ENCODE data around the gene ZNF879. TPM values are rescaled to one million over a fixed set of nuclear protein-coding genes. Genes with fewer than 3 reads are reported as not detected.

ZNF879 gene
- total RNA-seq, 1 donor from 2014 or later, result 10.3 TPM

- Mint-ChIP-seq H3K36me3 (ENCODE audit: insufficient read depth) (peaks cover 71% of the 10 kb centered on the region), H3K9me3 (ENCODE audit: low read depth) (peaks cover 64% of the 10 kb centered on the region)
Observed at GRCh38 chr5:179079165-179079987, 55.8 kb downstream of the ZNF879 start.

GRCh38 chr5:179080724-179081123 lies 57.1 kb downstream of the ZNF879 start:
- no peaks in the 10 kb centered on the region for H3K4me1 Mint-ChIP-seq (ENCODE audit: low read depth)
- peaks cover 65% of the 10 kb centered on the region for H3K36me3 Mint-ChIP-seq (ENCODE audit: insufficient read depth)
- no peak overlapping the region for H3K4me3 Mint-ChIP-seq (ENCODE audit: low read depth)
- no peak overlapping the region for H3K27ac Mint-ChIP-seq
- H3K9me3 Mint-ChIP-seq (ENCODE audit: low read depth), result peaks cover 64% of the 10 kb centered on the region
- no peak for DNase-seq (ENCODE audit: low spot score, unreplicated experiment)
- no peaks in the 10 kb centered on the region for H3K27me3 Mint-ChIP-seq
- no peak for TF ChIP-seq CTCF (IDR thresholded peaks at IDR 0.05; ENCODE audit: unreplicated experiment)

More at GRCh38 chr5:179079165-179079987, 55.8 kb downstream of the ZNF879 start:
- H3K27ac Mint-ChIP-seq, result no peak overlapping the region
- TF ChIP-seq CTCF (IDR thresholded peaks at IDR 0.05; ENCODE audit: unreplicated experiment), result no peak
- no peaks in the 10 kb centered on the region for H3K27me3 Mint-ChIP-seq
- DNase-seq (ENCODE audit: low spot score, unreplicated experiment), result no peak
- no peaks in the 10 kb centered on the region for H3K4me1 Mint-ChIP-seq (ENCODE audit: low read depth)
- H3K4me3 Mint-ChIP-seq (ENCODE audit: low read depth), result no peak overlapping the region

Other genes with a start within 250 kb of the ZNF879 start
- gene ZNF354B, start 163.9 kb upstream of the ZNF879 start, total RNA-seq, result 27.2 and 30.9 TPM in 2 replicates
- gene ZFP2, start 127.9 kb upstream of the ZNF879 start, total RNA-seq, result 4.3 and 4.9 TPM in 2 replicates
- 0.36 and 0.62 TPM in 2 replicates for gene ZNF454, start 82.6 kb upstream of the ZNF879 start, total RNA-seq
- not detected in 2 replicates for gene GRM6, start 28.5 kb upstream of the ZNF879 start, total RNA-seq
- gene ZNF354C, start 36.6 kb downstream of the ZNF879 start, total RNA-seq, result 8.1 and 8.5 TPM in 2 replicates

Measured in progenitor cell of endocrine pancreas (in vitro differentiated cells).